Muscle of leg (tissue), 16 donors: ENCODE measurements around the gene PRKAR2A. TPM values are rescaled to one million over a fixed set of nuclear protein-coding genes. Genes with fewer than 3 reads are reported as not detected.

Experiments used
- DNase-seq: peaks from one replicate; pipeline ENCODE4 v3.0.0; 2013
- H3K27ac ChIP-seq: one replicate; pipeline ENCODE4 v1.5.1; 2013; ENCODE audit warnings: mild to moderate bottlenecking, low read length, control low read depth
- H3K27me3 ChIP-seq: one replicate; pipeline ENCODE4 v1.6.1; 2013; ENCODE audit warnings: low read length; ENCODE audit not compliant: control insufficient read depth, insufficient read depth
- H3K36me3 ChIP-seq: one replicate; pipeline ENCODE4 v1.6.1; 2013; ENCODE audit warnings: low read length; ENCODE audit not compliant: control insufficient read depth, insufficient read depth
- H3K4me1 ChIP-seq: one replicate; pipeline ENCODE4 v1.6.1; 2013; ENCODE audit warnings: low read length; ENCODE audit not compliant: control insufficient read depth, insufficient read depth
- H3K4me3 ChIP-seq: one replicate; pipeline ENCODE4 v1.5.1; 2013; ENCODE audit warnings: low read length, control low read depth
- H3K9me3 ChIP-seq: replicated peaks from 2 replicates; pipeline ENCODE4 v1.6.1; 2013; ENCODE audit warnings: low read depth, low read length; ENCODE audit not compliant: control insufficient read depth
- WGBS: methylation state at CpG from one replicate; pipeline ENCODE4 v1.1.5; 2013; ENCODE audit warnings: missing lambda C conversion rate; ENCODE audit not compliant: insufficient coverage; 5-methylcytosine and 5-hydroxymethylcytosine counted together
- long read RNA-seq, 11 donors: transcript quantifications; one replicate each; lab custom pipeline, GENCODE V29; 2026
- polyA plus RNA-seq, 8 donors: library from polyadenylated mRNA; unstranded; fragments of 120-200 nt; gene quantifications; one replicate each; pipeline versions ENCODE4 v1.2.1 to v1.2.3, GENCODE V29; 2013; ENCODE audit warnings: inconsistent platforms in 1 of 8, low replicate concordance in 1 of 8; ENCODE audit not compliant: insufficient read length in 8 of 8, insufficient read depth in 1 of 8
- total RNA-seq: library from RNA; stranded (reverse); fragments of 120-200 nt; gene quantifications from one replicate; pipeline ENCODE4 v1.2.4, GENCODE V29; 2013

The PRKAR2A gene
- total RNA-seq: 24.3 TPM
- polyA plus RNA-seq: 10 to 100 TPM; 23.3 to 41.1 (median 36.4) TPM
- long read RNA-seq, donor 1, full-length matches to known transcripts: 1 of 1 reads
- long read RNA-seq, donor 1, partial matches to known transcripts: 0 of 1 reads
- long read RNA-seq, donor 1, other reads (novel, unspliced or antisense): 0 of 1 reads
- long read RNA-seq, donor 2: 0 reads
- long read RNA-seq, donor 3, full-length matches to known transcripts: 3 of 3 reads
- long read RNA-seq, donor 3, partial matches to known transcripts: 0 of 3 reads
- long read RNA-seq, donor 3, other reads (novel, unspliced or antisense): 0 of 3 reads
- long read RNA-seq, donor 4, full-length matches to known transcripts: 4 of 4 reads
- long read RNA-seq, donor 4, partial matches to known transcripts: 0 of 4 reads
- long read RNA-seq, donor 4, other reads (novel, unspliced or antisense): 0 of 4 reads
- long read RNA-seq, donor 5, full-length matches to known transcripts: 5 of 5 reads
- long read RNA-seq, donor 5, partial matches to known transcripts: 0 of 5 reads
- long read RNA-seq, donor 5, other reads (novel, unspliced or antisense): 0 of 5 reads
- long read RNA-seq, donor 6, full-length matches to known transcripts: 7 of 7 reads
- long read RNA-seq, donor 6, partial matches to known transcripts: 0 of 7 reads
- long read RNA-seq, donor 6, other reads (novel, unspliced or antisense): 0 of 7 reads
- long read RNA-seq, donor 7, full-length matches to known transcripts: 6 of 6 reads
- long read RNA-seq, donor 7, partial matches to known transcripts: 0 of 6 reads
- long read RNA-seq, donor 7, other reads (novel, unspliced or antisense): 0 of 6 reads
- long read RNA-seq, donor 8, full-length matches to known transcripts: 3 of 3 reads
- long read RNA-seq, donor 8, partial matches to known transcripts: 0 of 3 reads
- long read RNA-seq, donor 8, other reads (novel, unspliced or antisense): 0 of 3 reads
- long read RNA-seq, donor 9, full-length matches to known transcripts: 4 of 13 reads
- long read RNA-seq, donor 9, partial matches to known transcripts: 9 of 13 reads
- long read RNA-seq, donor 9, other reads (novel, unspliced or antisense): 0 of 13 reads
- long read RNA-seq, donor 10, full-length matches to known transcripts: 6 of 6 reads
- long read RNA-seq, donor 10, partial matches to known transcripts: 0 of 6 reads
- long read RNA-seq, donor 10, other reads (novel, unspliced or antisense): 0 of 6 reads
- long read RNA-seq, donor 11, full-length matches to known transcripts: 3 of 3 reads
- long read RNA-seq, donor 11, partial matches to known transcripts: 0 of 3 reads
- long read RNA-seq, donor 11, other reads (novel, unspliced or antisense): 0 of 3 reads

DNA sequence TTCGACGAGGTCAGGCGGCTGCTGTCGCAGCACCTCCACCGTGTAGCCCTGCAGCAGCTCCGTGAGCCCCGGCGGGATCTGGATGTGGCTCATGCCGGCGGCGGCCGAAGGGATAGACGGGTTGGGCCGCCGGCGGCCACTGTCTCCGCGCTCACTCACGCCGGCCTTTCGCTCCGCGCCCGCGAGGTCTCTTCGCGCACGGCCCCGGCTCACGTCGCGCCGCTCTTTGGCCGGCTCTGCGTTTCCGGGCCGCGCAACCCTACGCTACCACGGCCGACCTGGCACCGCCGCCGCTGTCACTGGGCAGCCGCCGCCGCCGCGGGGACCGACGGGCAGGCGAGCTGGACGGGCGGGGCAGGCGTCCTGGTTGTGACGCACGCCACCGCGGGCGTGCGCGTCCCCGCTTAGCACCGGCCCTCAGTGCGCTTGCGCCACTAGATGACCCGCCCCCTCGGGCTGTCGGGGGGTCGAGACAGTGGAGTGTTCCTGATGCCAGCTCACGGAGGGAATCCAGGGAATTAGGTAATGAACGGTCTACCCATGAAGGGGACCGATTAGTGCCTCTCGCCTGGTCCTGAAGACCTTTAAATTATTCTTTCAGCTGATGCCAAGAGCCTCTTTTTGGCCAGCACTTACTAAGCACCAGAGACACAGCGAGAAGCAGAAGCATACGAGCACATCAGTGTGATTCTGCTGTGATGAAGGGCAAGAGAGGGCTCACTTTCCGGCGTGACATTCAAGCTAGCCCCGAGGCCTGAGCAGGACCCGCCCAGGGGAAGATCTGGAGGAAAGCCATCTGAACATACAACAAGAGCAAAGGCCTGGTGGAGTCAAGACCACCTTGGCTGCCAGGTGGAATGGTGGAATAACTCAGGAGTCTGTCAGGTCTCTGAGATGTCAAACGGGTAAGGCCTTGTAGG is at the start of gene PRKAR2A:
TSS of gene PRKAR2A (minus strand) at position 371 of the 920 bp plus-strand sequence. CDS start at position 93, 278 bp downstream.
- peak; percentile 96 for DNase-seq
- peak within 1 kb of the TSS; percentile 64 for H3K4me3 ChIP-seq
- H3K36me3 ChIP-seq: peaks cover 3% of the 10 kb centered on the region
- WGBS: 2% methylated on average over 76 of the region's 81 CpGs
- peak within 1 kb of the TSS; percentile 91 for H3K27ac ChIP-seq
- H3K4me1 ChIP-seq: peaks cover 33% of the 10 kb centered on the region
- no peaks in the 10 kb centered on the region for H3K9me3 ChIP-seq
- no peaks in the 10 kb centered on the region for H3K27me3 ChIP-seq

DNA sequence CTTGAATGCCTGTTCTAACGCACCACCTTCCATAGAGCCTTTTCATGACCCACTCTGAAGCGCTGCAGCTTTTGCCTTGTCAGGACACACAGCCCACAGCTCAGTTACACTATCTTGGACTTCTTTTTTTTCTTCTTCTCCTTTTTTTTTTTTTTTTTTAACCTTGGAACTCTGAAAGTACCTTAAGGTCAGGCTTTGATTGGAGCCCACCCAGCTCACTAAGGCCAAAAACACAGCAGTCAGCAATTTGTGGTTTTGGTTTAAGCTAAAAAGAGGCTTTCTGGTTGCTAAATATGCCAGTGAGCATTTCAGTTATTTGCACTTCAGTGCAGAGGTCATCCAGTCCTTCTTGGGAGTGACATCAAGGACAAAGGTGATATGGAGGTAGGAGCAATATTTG is 49.3 kb upstream of the PRKAR2A start:
- H3K27ac ChIP-seq: no peak overlapping the region
- DNase-seq: peak; percentile 2
- H3K4me1 ChIP-seq: peaks cover 13% of the 10 kb centered on the region
- H3K9me3 ChIP-seq: no peaks in the 10 kb centered on the region
- 93% methylated on average over 2 of the region's 2 CpGs for WGBS
- no peaks in the 10 kb centered on the region for H3K36me3 ChIP-seq
- H3K27me3 ChIP-seq: no peaks in the 10 kb centered on the region
- H3K4me3 ChIP-seq: no peak overlapping the region

DNA sequence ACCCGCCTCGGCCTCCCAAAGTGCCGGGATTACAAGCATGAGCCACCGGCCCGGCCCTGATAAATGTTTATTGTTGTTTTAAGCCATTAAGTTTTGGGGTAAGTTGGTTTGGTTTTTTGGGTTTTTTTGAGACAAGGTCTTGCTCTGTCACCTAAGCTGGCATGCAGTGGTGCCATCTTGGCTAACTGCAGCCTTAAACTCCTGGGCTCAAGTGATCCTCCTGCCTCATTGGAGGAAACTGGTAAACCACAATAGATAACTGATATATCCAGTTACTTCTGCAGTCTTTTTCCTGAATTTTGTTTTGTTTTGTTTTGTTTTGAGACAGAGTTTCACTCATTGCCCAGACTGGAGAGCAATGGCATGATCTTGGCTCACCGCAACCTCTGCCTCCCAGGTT is 46.8 kb upstream of the PRKAR2A start:
- H3K27me3 ChIP-seq: no peaks in the 10 kb centered on the region
- H3K9me3 ChIP-seq: no peaks in the 10 kb centered on the region
- H3K4me3 ChIP-seq: no peak overlapping the region
- WGBS: 93% methylated on average over 6 of the region's 6 CpGs
- no peak overlapping the region for H3K27ac ChIP-seq
- DNase-seq: no peak
- H3K36me3 ChIP-seq: no peaks in the 10 kb centered on the region
- H3K4me1 ChIP-seq: peaks cover 13% of the 10 kb centered on the region

DNA sequence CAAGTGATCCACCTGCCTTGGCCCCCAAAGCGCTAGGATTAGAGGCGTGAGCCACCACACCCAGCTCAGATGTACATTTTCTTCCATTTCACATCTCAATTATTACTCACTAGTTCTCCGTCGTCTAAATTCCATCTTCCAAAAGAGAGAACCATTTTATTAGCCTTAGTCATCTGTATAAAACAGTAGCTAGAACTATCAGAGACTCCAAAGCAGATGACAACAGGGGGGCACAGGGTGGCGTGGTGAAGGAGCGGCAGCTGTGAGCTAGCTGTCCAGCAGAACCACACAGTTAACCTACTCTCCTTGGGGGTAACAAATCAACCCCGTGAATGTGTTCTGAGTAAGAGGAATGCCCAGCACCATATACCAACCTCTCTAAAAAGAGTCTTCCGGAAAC is 43.9 kb upstream of the PRKAR2A start:
- WGBS: 89% methylated on average over 4 of the region's 8 CpGs
- no peak for DNase-seq
- H3K4me1 ChIP-seq: no peaks in the 10 kb centered on the region

DNA sequence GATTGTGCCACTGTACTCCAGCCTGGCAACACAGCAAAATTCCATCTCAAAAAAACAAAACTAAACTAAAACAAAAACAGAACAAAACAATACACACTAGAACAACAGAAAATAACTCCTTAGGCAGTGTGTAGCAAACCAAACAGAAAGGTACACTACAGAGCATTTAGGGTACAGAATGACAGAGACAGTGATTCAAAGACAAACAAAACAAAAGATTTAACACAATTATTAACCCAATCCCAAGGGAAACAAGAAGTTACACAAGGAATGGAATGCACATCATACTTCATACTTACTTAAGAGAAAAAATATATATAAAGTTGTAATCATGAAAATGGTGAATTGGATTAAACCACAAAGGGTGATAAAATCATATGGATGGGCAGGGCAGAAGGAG is 38.1 kb upstream of the PRKAR2A start:
- Histone ChIP-seq H3K27me3 (no peaks in the 10 kb centered on the region), H3K9me3 (no peaks in the 10 kb centered on the region), H3K36me3 (peaks cover 3% of the 10 kb centered on the region), H3K4me1 (no peaks in the 10 kb centered on the region), H3K27ac (no peak overlapping the region), H3K4me3 (no peak overlapping the region)
- DNase-seq: no peak

More for the DNA sequence above, 43.9 kb upstream of the PRKAR2A start:
- no peak overlapping the region for H3K27ac ChIP-seq
- no peaks in the 10 kb centered on the region for H3K36me3 ChIP-seq
- no peaks in the 10 kb centered on the region for H3K27me3 ChIP-seq
- no peak overlapping the region for H3K4me3 ChIP-seq
- no peaks in the 10 kb centered on the region for H3K9me3 ChIP-seq

DNA sequence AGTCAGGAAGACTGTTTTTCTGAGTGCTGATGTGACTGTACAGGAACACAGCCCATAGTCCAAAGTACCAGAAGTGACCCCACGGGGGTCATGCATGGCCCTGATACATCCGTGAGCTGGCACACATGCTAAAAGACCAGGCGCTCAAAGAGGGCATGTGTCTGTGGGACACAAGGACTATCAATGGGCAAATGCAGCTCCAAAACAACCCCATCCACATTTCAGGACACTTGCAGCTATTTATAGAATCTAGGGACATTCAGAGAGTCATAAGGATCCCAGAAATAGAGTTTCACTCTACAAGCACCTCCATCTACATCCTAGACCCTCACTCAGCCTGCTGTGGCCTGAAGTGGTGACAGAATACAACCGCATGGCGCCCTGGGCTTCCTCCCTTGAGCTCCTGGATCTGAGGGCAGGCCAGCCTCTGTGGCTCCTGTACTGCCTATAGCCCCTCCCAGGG is 34.0 kb upstream of the PRKAR2A start:
- Histone ChIP-seq H3K4me3 (no peak overlapping the region), H3K27ac (no peak overlapping the region), H3K36me3 (peaks cover 6% of the 10 kb centered on the region), H3K9me3 (no peaks in the 10 kb centered on the region), H3K4me1 (no peaks in the 10 kb centered on the region), H3K27me3 (no peaks in the 10 kb centered on the region)
- no peak for DNase-seq
- WGBS: 96% methylated on average over 5 of the region's 5 CpGs

- Histone ChIP-seq H3K4me1 (no peaks in the 10 kb centered on the region), H3K27me3 (no peaks in the 10 kb centered on the region), H3K27ac (no peak overlapping the region), H3K36me3 (peaks cover 6% of the 10 kb centered on the region), H3K4me3 (no peak overlapping the region), H3K9me3 (no peaks in the 10 kb centered on the region)
- DNase-seq: no peak
- WGBS: 100% methylated on average over 3 of the region's 3 CpGs
These were observed 33.3 kb upstream of the PRKAR2A start for GRCh38 chr3:48881006-48881405.

GRCh38 chr3:48879994-48880377 is 32.3 kb upstream of the PRKAR2A start:
- DNase-seq: no peak
- H3K9me3 ChIP-seq: no peaks in the 10 kb centered on the region
- 83% methylated on average over 2 of the region's 6 CpGs for WGBS
- peaks cover 6% of the 10 kb centered on the region for H3K36me3 ChIP-seq
- H3K4me1 ChIP-seq: no peaks in the 10 kb centered on the region
- no peak overlapping the region for H3K4me3 ChIP-seq
- H3K27ac ChIP-seq: no peak overlapping the region
- no peaks in the 10 kb centered on the region for H3K27me3 ChIP-seq
